Prostate gland (tissue), 2 donors: ENCODE data around the gene PCSK4. TPM values are rescaled to one million over a fixed set of nuclear protein-coding genes. Genes with fewer than 3 reads are reported as not detected.

ENCODE experiments used
- DNase-seq: peaks from one replicate; pipeline ENCODE4 v3.0.0-alpha.2; 2019; ENCODE audit warnings: low spot score
- H3K27ac ChIP-seq, 2 donors: fragments of 200-600 bp; sonication (generic); 2 replicates each; pipeline ENCODE4 v1.5.1; 2017 to 2019
- H3K27me3 ChIP-seq: fragments of 200-600 bp; sonication (generic); replicated peaks from 2 replicates; pipeline ENCODE4 v1.5.1; 2019; ENCODE audit not compliant: insufficient read depth
- H3K36me3 ChIP-seq, 2 donors: fragments of 200-600 bp; sonication (generic); 1 replicate in 1 of 2; 2 replicates in 1 of 2; pipeline versions ENCODE4 v1.5.1 to v1.8.1; 2017 to 2019
- H3K4me1 ChIP-seq: fragments of 200-600 bp; sonication (generic); replicated peaks from 2 replicates; pipeline ENCODE4 v1.5.1; 2019
- H3K4me3 ChIP-seq, 2 donors: fragments of 200-600 bp; sonication (generic); 2 replicates each; pipeline ENCODE4 v1.5.1; 2017 to 2019
- H3K9me3 ChIP-seq: fragments of 200-600 bp; sonication (generic); 2 replicates; pipeline ENCODE4 v1.5.1; 2017
- POLR2A ChIP-seq: fragments of 450-650 bp; IDR thresholded peaks from one replicate; pipeline ENCODE4 v1.6.1; 2016; ENCODE audit warnings: antibody characterized with exemption, mild to moderate bottlenecking
- POLR2AphosphoS5 ChIP-seq: sonication (generic); formaldehyde crosslinking; IDR thresholded peaks from one replicate; pipeline ENCODE4 v1.6.1; 2017; ENCODE audit warnings: antibody characterized with exemption
- WGBS: methylation state at CpG from one replicate; pipeline ENCODE4 v1.1.5; 2018; 5-methylcytosine and 5-hydroxymethylcytosine counted together
- intact Hi-C: fragments of 100-400 bp; cut with DNase I; formaldehyde crosslinking; loops from one replicate; pipeline ENCODE4 v1.14.2; 2022
- total RNA-seq, 2 donors: library from RNA; depleted of rRNA; stranded (reverse); fragments of >200 nt; gene quantifications; one replicate each; pipeline ENCODE4 v1.1.0, GENCODE V29; 2016
- TF ChIP-seq, protein P1 (sequence below), 4 experiments: fragments of 200-600 bp in 2 of 4; fragments of 450-650 bp in 2 of 4; sonication (generic) in 2 of 4; IDR thresholded peaks; 1 replicate in 3 of 4; 2 replicates in 1 of 4; pipeline ENCODE4 v1.5.1; 2016 to 2019; ENCODE audit warnings: antibody characterized with exemption in 4 of 4, mild to moderate bottlenecking in 2 of 4, moderate library complexity in 2 of 4

Gene PCSK4
- total RNA-seq, 2 donors from 2014 or later = 8.1 to 22.9 TPM

- Histone ChIP-seq H3K27ac (no peak overlapping the region), H3K36me3 (no peaks in the 10 kb centered on the region), H3K9me3 (no peaks in the 10 kb centered on the region), H3K4me1 (no peaks in the 10 kb centered on the region), H3K4me3 (no peak overlapping the region), H3K27me3 (peaks cover 3% of the 10 kb centered on the region)
- intact Hi-C loops = no loop called here
- DNase-seq = no peak
- whole genome bisulfite sequencing = 60% methylated on average over 11 of the region's 11 CpGs
- TF ChIP-seq, protein P1, sequence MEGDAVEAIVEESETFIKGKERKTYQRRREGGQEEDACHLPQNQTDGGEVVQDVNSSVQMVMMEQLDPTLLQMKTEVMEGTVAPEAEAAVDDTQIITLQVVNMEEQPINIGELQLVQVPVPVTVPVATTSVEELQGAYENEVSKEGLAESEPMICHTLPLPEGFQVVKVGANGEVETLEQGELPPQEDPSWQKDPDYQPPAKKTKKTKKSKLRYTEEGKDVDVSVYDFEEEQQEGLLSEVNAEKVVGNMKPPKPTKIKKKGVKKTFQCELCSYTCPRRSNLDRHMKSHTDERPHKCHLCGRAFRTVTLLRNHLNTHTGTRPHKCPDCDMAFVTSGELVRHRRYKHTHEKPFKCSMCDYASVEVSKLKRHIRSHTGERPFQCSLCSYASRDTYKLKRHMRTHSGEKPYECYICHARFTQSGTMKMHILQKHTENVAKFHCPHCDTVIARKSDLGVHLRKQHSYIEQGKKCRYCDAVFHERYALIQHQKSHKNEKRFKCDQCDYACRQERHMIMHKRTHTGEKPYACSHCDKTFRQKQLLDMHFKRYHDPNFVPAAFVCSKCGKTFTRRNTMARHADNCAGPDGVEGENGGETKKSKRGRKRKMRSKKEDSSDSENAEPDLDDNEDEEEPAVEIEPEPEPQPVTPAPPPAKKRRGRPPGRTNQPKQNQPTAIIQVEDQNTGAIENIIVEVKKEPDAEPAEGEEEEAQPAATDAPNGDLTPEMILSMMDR (IDR thresholded peaks at IDR 0.05) = no peak
- TF ChIP-seq POLR2A (no peak), POLR2AphosphoS5 (no peak)
These were observed 19.7 kb upstream of the PCSK4 start for GRCh38 chr19:1509602-1510441.

GRCh38 chr19:1508507-1508856 is 18.3 kb upstream of the PCSK4 start:
- TF ChIP-seq, protein P1 (IDR thresholded peaks at IDR 0.05) = no peak
- no peak for TF ChIP-seq POLR2A
- TF ChIP-seq POLR2AphosphoS5 = no peak
- Histone ChIP-seq H3K36me3 (no peaks in the 10 kb centered on the region), H3K4me3 (peak overlapping the region in 1 of 2 donors; percentile 22), H3K27ac (peak overlapping the region; percentile 62 to 79), H3K4me1 (no peaks in the 10 kb centered on the region), H3K27me3 (peaks cover 8% of the 10 kb centered on the region), H3K9me3 (no peaks in the 10 kb centered on the region)
- no peak for DNase-seq
- 72% methylated on average over 4 of the region's 12 CpGs for WGBS
- intact Hi-C loops = no loop called here

GRCh38 chr19:1507763-1508506 is 17.8 kb upstream of the PCSK4 start:
- peak overlapping the region; percentile 22 to 26 for H3K4me3 ChIP-seq
- H3K27ac ChIP-seq = peak overlapping the region; percentile 62 to 79
- no peaks in the 10 kb centered on the region for H3K4me1 ChIP-seq
- TF ChIP-seq POLR2A (peak; percentile 29), POLR2AphosphoS5 (peak; percentile 94)
- TF ChIP-seq, protein P1 (IDR thresholded peaks at IDR 0.05) = no peak
- DNase-seq = peak; percentile 88
- H3K27me3 ChIP-seq = peaks cover 13% of the 10 kb centered on the region
- WGBS = 1% methylated on average over 40 of the region's 46 CpGs
- no peaks in the 10 kb centered on the region for H3K36me3 ChIP-seq
- no peaks in the 10 kb centered on the region for H3K9me3 ChIP-seq
- intact Hi-C loops = no loop called here

DNA sequence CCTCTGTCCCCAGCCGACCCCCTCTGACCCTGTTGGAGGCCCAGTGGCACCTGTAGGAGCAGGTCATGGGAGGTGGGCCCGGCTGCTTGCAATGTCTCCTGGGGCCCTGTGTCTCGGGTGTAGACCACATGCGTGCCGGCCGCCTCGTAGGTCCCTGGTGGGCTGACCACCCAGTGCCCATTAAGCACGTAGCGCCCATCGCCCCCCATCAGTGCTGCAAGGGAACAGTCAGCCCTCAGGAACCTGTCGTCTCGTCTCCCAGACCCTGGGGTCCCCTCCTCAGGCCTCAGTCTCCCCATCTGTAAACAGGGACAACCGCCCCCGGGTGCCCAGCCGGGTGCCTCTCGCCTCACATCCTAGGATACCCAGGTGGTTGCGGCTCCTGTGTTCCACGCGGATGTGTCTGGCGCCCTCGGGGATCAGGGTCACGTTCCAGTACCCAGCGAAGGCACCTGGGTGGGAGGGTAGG is 17.1 kb upstream of the PCSK4 start:
- no peaks in the 10 kb centered on the region for H3K36me3 ChIP-seq
- peak overlapping the region in 1 of 2 donors; percentile 79 for H3K27ac ChIP-seq
- intact Hi-C loops = no loop called here
- H3K4me3 ChIP-seq = no peak overlapping the region
- no peaks in the 10 kb centered on the region for H3K4me1 ChIP-seq
- TF ChIP-seq, protein P1 (IDR thresholded peaks at IDR 0.05) = no peak
- TF ChIP-seq POLR2A = no peak
- no peak for TF ChIP-seq POLR2AphosphoS5
- peaks cover 17% of the 10 kb centered on the region for H3K27me3 ChIP-seq
- 59% methylated on average over 18 of the region's 23 CpGs for WGBS
- H3K9me3 ChIP-seq = no peaks in the 10 kb centered on the region
- no peak for DNase-seq
